Measurements from ENCODE around the gene SLBP.

The SLBP gene

GRCh38 chr4:1715002-1715758 lies 3.1 kb upstream of the SLBP start:
- TF ChIP-seq GATA3 (IDR thresholded peaks at IDR 0.05; ENCODE audit: low read depth, low read length) = no peak
- TF ChIP-seq GATA2 (IDR thresholded peaks at IDR 0.05; ENCODE audit: low read depth, low read length) = no peak

- TF ChIP-seq GATA3 (IDR thresholded peaks at IDR 0.05; ENCODE audit: low read depth, low read length) (no peak), GATA2 (IDR thresholded peaks at IDR 0.05; ENCODE audit: low read depth, low read length) (no peak)
These were observed 2.3 kb upstream of the SLBP start for GRCh38 chr4:1714303-1715001.

DNA sequence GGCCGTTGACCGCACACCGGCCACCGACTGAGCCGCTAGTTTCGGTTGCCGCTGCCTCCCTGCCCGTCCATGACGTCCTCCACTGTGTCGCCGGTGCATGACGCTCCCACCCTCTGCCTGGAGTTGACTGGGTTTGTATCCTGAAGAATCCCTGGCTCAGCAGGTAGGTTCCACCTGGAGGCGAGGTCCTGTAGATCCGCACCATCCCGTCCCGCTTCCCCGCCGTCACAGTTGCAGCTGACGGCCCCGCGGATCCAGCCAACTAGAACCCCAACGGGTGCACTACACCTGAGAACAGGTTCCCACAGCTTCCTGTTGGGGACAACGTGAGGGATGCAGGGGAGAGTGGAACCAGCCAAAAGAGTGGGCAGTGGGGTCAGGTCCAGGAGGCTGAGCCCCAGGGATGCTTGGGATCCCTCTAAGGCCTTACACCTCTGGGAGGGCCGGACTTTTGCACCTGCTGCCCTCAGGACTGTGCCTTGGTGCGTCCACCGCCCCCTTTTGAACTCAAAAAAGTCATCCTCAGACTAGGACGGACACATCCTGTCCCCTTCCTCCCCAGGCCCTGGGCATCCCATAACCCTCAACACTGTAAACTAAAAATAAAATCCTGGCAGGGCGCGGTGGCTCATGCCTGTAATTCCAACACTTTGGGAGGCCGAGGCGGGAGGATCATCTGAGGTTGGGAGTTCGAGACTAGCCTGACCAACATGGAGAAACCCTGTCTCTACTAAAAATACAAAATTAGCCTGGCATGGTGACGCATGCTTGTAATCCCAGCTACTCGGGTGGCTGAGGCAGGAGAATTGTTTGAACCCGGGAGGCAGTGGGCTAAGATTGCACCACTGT lies 1.1 kb upstream of the SLBP start:
- TF ChIP-seq GATA2 (IDR thresholded peaks at IDR 0.05; ENCODE audit: low read depth, low read length) = no peak
- no peak for TF ChIP-seq GATA3 (IDR thresholded peaks at IDR 0.05; ENCODE audit: low read depth, low read length)

DNA sequence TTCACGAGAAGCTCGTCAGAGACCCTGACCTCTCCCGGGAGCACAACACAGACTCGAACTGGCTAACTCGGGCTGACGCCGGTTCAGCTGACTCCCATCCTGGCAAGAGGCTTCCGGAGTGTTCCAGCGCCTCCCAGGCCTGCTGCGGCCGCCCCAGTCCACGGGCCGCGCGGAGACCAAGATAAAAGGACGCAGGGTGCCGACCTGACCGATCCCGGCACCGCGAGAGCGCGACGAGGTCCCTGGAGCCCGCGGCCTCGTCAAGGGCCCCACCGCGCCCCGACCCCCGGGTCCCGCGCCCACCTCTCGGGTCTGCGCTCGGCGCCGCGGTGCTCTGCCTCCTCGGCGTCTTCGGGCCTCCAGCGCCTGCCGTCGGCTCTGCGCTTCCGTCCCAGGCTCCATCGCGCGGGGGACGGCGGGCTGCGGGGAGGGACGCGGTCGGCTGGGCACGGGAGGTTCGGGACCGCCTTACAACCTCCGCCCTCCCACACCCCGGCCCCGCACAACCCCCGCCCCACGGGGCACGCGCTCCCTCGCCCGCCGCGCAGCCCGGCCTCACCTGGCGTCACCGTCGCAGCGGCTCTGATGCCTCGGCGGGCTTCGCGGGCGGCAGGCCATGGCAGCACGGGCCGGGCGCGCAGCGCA lies 426 bp downstream of the SLBP start:
- TF ChIP-seq GATA2 (IDR thresholded peaks at IDR 0.05; ENCODE audit: low read depth, low read length) = no peak
- no peak for TF ChIP-seq GATA3 (IDR thresholded peaks at IDR 0.05; ENCODE audit: low read depth, low read length)

DNA sequence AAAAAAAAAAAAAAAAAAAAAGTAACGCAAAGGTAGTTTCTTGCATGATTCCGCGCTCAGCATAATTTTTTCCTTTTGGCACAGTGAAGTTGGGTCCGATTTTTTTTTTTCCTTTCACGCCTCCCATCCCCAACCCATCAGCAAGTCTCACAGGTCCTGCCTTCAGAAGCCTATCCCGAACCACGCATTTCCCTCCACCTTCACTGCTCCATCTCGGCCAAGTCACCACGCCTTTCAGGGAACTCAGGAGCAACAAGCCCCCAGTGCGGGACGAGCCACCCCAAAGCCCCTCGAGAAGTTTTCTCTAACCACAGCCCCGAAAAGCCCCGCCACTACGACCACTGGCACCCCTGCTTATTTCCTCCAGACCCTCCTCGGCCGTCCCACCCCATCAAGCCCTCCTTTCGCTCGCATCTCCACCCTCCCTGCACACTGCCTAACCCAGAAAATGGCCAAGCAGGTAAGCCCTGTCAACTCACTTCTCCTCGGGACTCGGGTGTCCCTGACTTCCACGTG lies 1.0 kb downstream of the SLBP start:
- TF ChIP-seq GATA2 (IDR thresholded peaks at IDR 0.05; ENCODE audit: low read depth, low read length) (no peak), GATA3 (IDR thresholded peaks at IDR 0.05; ENCODE audit: low read depth, low read length) (no peak)

- TF ChIP-seq GATA3 (IDR thresholded peaks at IDR 0.05; ENCODE audit: low read depth, low read length) (no peak), GATA2 (IDR thresholded peaks at IDR 0.05; ENCODE audit: low read depth, low read length) (no peak)
These were observed 3.5 kb downstream of the SLBP start for GRCh38 chr4:1708581-1708980.

DNA sequence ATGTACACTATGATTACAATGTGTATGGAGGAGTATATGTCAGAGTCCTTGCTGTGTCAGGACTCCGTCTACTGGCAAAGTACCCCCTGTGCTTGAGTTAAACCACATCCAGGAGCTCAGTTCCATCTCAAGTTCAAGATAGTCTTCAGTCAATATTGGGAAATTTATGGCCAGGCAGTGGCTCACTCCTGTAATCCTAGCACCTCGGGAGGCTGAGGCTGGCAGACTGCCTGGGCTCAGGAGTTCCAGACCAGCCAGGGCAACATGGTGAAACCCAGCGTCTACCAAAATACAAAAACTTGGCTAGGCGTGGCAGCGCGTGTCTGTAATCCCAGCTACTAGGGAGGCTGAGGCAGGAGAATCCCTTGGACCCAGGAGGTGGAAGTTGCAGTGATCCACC lies 5.8 kb downstream of the SLBP start:
- TF ChIP-seq GATA3 (IDR thresholded peaks at IDR 0.05; ENCODE audit: low read depth, low read length) (no peak), GATA2 (IDR thresholded peaks at IDR 0.05; ENCODE audit: low read depth, low read length) (no peak)

DNA sequence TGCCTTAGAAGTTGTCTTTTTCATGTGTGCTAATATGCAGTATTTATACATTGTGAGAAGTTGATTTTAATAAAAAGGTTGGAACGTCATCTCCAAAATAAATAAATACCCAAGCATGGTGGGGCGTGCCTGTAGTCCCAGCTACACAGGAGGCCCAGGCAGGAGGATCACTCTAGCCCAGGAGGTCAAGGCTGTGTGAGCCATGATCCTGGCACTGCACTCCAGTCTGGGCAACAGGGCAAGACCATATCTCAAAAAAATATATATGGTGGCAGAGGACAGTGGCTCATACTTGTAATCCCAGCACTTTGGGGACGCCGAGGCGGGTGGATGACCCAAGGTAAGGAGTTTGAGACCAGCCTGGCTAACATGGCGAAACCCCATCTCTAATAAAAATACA lies 6.4 kb downstream of the SLBP start:
- TF ChIP-seq GATA2 (IDR thresholded peaks at IDR 0.05; ENCODE audit: low read depth, low read length) = no peak
- no peak for TF ChIP-seq GATA3 (IDR thresholded peaks at IDR 0.05; ENCODE audit: low read depth, low read length)

DNA sequence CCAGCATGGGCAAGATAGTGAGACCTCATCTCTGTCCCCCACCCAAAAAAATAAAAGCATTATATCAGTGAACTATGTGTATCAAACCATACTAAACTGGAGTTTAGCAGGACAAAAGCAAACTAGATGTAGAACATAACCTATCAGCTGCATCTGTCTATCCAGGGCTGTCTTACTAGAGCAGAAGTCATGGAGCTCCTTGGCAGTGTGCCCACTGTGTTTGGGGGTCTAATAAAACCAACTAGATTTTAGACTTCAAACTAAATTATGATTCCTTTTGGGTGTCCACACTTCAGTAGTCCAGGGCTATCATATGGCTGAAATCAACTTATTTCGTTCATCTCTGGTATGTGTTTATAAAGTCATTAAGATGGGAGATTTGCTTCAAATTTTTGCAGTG lies 8.3 kb downstream of the SLBP start:
- no peak for TF ChIP-seq GATA2 (IDR thresholded peaks at IDR 0.05; ENCODE audit: low read depth, low read length)
- no peak for TF ChIP-seq GATA3 (IDR thresholded peaks at IDR 0.05; ENCODE audit: low read depth, low read length)

DNA sequence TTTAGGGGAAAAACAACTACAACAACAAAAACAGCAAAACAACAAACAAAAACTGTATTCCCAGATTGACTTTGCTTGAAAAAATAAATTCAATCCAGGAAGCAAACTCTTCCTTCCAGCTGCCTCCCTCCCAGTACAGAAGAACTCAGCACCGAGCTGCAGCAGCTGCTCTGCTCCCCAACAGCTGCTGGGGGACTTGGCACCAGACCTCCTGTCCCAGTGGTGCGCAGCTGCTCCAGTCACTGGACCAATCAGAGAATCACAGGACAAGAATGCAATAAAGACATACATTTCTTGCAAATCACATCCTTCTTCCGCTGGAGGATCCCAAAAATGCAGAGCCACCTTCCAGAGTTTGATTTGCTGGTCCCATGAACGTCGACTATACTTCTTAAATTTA lies 16.2 kb downstream of the SLBP start:
- TF ChIP-seq GATA2 (IDR thresholded peaks at IDR 0.05; ENCODE audit: low read depth, low read length) (no peak), GATA3 (IDR thresholded peaks at IDR 0.05; ENCODE audit: low read depth, low read length) (no peak)

DNA sequence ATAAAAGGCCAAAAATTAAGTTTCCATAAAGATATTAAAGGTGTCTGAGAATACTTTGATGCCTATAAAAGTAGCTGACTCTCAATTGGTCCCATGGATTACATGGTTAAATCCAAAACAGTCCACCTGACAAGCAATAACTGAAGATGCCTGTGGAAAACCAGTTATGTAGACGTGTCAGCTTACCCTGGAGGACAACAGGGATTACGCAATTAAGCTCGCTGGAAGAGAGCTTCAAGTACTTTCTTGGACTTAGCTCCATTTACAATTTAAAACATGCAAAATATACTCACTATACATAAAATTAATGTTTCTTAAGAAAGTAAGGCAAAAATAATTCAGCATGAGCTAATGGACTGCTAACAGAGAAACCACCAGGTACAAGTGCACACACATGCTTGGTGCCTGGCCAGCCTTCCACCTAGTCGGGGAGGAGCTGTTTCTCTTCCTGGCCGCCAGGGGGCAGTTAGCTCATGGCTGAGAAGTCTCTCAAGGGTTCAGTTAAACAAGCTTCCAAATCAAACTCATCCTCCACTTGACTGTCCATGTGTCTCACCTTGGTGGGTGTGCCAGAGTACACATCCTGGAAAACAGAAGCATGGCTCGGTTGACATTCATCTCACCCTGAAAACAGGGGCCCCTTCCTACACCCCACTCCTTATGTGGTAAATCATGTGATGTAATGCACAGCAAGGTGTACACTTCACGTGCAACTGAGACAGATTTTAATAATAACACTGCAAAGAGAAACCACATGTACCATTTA lies 18.8 kb downstream of the SLBP start:
- no peak for TF ChIP-seq GATA2 (IDR thresholded peaks at IDR 0.05; ENCODE audit: low read depth, low read length)
- TF ChIP-seq GATA3 (IDR thresholded peaks at IDR 0.05; ENCODE audit: low read depth, low read length) = no peak

GRCh38 chr4:1691737-1692373 lies 20.3 kb downstream of the SLBP start:
- TF ChIP-seq GATA2 (IDR thresholded peaks at IDR 0.05; ENCODE audit: low read depth, low read length) (no peak), GATA3 (IDR thresholded peaks at IDR 0.05; ENCODE audit: low read depth, low read length) (no peak)

DNA sequence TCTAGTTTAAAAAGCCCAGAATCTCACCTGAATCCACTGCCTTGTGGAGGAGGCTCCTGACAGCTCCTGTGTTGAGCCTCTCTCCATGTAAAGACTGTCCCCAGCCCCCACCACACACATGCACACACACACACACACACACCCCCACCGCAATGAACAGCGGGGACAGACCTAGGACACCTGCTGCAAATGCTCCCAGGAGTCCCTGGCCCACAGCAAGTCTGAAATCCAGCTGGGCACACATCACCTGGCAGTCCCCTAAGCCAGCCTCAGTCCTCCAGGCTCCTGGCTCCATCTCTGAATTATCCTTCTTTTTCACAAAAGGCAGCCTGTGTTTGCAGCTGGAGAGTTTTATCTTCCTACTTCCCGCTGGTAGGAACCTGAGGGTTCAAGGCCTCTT lies 21.4 kb downstream of the SLBP start:
- TF ChIP-seq GATA2 (IDR thresholded peaks at IDR 0.05; ENCODE audit: low read depth, low read length) (no peak), GATA3 (IDR thresholded peaks at IDR 0.05; ENCODE audit: low read depth, low read length) (no peak)

Measured in SH-SY5Y (cell line).